Activated CD8-positive, alpha-beta T cell treated with anti-CD3 and anti-CD28 coated beads, Interleukin-2, amount 10 ng/mL, durations not matched to agents 7 days and 5 days (primary cell): Measurements from ENCODE around the gene GBX2. TPM values are rescaled to one million over a fixed set of nuclear protein-coding genes. Genes with fewer than 3 reads are reported as not detected.

Experiments
- ATAC-seq: fragments of 150-1000 bp; cut with Tn5 transposase; one replicate; pipeline ENCODE4 v1.10.0; 2021; ENCODE audit warnings: moderate library complexity
- CTCF ChIA-PET: fragments of 350-600 bp; sonication (Branson Sonifier 250); formaldehyde crosslinking; loops from one replicate; lab custom pipeline; 2021; ENCODE audit warnings: antibody characterized with exemption; lab: Charles Lee
- POLR2A ChIA-PET: fragments of 350-600 bp; sonication (Branson Sonifier 250); formaldehyde crosslinking; loops from one replicate; lab custom pipeline; 2021; ENCODE audit warnings: antibody characterized with exemption; lab: Charles Lee
- DNase-seq: peaks from one replicate; pipeline ENCODE4 v3.0.0-alpha.2; 2020
- H3K27ac Mint-ChIP-seq: one replicate; pipeline ENCODE4 v1.8.0; 2021; ENCODE audit warnings: mild to moderate bottlenecking, mixed read lengths
- H3K27me3 Mint-ChIP-seq: one replicate; pipeline ENCODE4 v1.8.0; 2021; ENCODE audit warnings: low read depth, mixed read lengths
- H3K36me3 Mint-ChIP-seq: one replicate; pipeline ENCODE4 v1.8.0; 2021; ENCODE audit warnings: low read depth, mixed read lengths
- H3K4me1 Mint-ChIP-seq: one replicate; pipeline ENCODE4 v1.8.0; 2021; ENCODE audit warnings: low read depth, mixed read lengths
- H3K4me3 Mint-ChIP-seq: one replicate; pipeline ENCODE4 v1.8.0; 2021; ENCODE audit warnings: mild to moderate bottlenecking, mixed read lengths
- H3K9me3 Mint-ChIP-seq: one replicate; pipeline ENCODE4 v1.8.0; 2022; ENCODE audit warnings: mixed read lengths; ENCODE audit not compliant: insufficient read depth
- total RNA-seq, 2 experiments: library from RNA; stranded (reverse); gene quantifications; one replicate each; pipeline ENCODE4 v1.2.3, GENCODE V29; 2021

GBX2 gene
- total RNA-seq, 2 experiments from 2014 or later, result not detected

- H3K9me3 Mint-ChIP-seq, result no peaks in the 10 kb centered on the region
- ATAC-seq (no peak), DNase-seq (no peak)
- H3K4me3 Mint-ChIP-seq, result no peak overlapping the region
- ChIA-PET CTCF (no interaction called here), POLR2A (no interaction called here)
- H3K4me1 Mint-ChIP-seq, result no peaks in the 10 kb centered on the region
- no peaks in the 10 kb centered on the region for H3K36me3 Mint-ChIP-seq
- no peak overlapping the region for H3K27ac Mint-ChIP-seq
- no peaks in the 10 kb centered on the region for H3K27me3 Mint-ChIP-seq
Measured at GRCh38 chr2:236207472-236207871, 39.3 kb upstream of the GBX2 start.

GRCh38 chr2:236205867-236206645, 37.9 kb upstream of the GBX2 start:
- ChIA-PET CTCF (no interaction called here), POLR2A (no interaction called here)
- DNase-seq (no peak), ATAC-seq (no peak)
- Mint-ChIP-seq H3K4me3 (no peak overlapping the region), H3K27me3 (no peaks in the 10 kb centered on the region), H3K27ac (no peak overlapping the region), H3K36me3 (no peaks in the 10 kb centered on the region), H3K9me3 (no peaks in the 10 kb centered on the region), H3K4me1 (no peaks in the 10 kb centered on the region)

- no peaks in the 10 kb centered on the region for H3K27me3 Mint-ChIP-seq
- no peak for DNase-seq
- H3K36me3 Mint-ChIP-seq, result no peaks in the 10 kb centered on the region
- no peak overlapping the region for H3K4me3 Mint-ChIP-seq
- no peak for ATAC-seq
- ChIA-PET CTCF (no interaction called here), POLR2A (no interaction called here)
- no peak overlapping the region for H3K27ac Mint-ChIP-seq
- H3K9me3 Mint-ChIP-seq, result no peaks in the 10 kb centered on the region
- H3K4me1 Mint-ChIP-seq, result no peaks in the 10 kb centered on the region
Measured at GRCh38 chr2:236204953-236205352, 36.8 kb upstream of the GBX2 start.

DNA sequence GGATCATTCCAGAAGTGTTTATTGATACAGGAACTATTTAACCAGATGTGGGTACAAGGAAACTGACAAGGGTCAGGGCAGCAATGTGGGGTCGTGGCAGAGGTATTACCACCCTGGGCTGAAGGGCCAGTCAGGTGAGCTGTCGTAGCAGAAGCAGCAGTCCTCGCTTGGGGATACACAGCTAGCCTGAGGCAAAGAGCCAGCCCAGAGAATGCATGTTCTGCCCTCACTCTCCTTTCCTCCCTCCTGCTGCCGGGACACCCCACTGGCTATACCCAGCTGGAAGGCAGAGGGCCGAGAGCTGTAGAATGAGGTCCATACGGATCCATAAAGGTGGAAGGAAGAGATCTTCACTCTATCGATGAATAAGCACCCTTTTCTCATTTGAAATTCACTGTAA, 32.2 kb upstream of the GBX2 start:
- ATAC-seq (no peak), DNase-seq (no peak)
- no peaks in the 10 kb centered on the region for H3K9me3 Mint-ChIP-seq
- no peak overlapping the region for H3K27ac Mint-ChIP-seq
- no peaks in the 10 kb centered on the region for H3K4me1 Mint-ChIP-seq
- H3K4me3 Mint-ChIP-seq, result no peak overlapping the region
- ChIA-PET CTCF (no interaction called here), POLR2A (no interaction called here)
- no peaks in the 10 kb centered on the region for H3K27me3 Mint-ChIP-seq
- H3K36me3 Mint-ChIP-seq, result no peaks in the 10 kb centered on the region

DNA sequence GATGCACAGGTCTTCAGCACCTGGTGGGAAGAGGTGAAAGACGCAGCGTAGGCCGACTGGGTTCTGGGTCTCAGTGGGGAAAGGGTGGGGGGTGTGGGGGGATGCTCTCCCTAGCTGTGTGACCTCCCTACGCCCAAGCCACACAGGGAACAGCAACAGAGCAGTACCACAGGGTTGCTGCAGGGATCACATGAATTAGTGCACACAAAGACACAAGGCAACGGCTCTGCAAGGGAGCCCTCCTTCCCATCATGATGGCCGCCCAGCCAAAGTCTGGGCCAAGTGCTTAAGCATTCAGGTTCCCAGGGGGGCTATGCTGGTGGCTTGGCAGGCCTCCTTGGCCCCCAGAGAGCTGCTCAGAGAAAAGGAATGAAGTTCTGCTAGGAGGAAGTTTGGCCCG, 28.2 kb upstream of the GBX2 start:
- Mint-ChIP-seq H3K27ac (no peak overlapping the region), H3K4me1 (no peaks in the 10 kb centered on the region), H3K36me3 (no peaks in the 10 kb centered on the region), H3K27me3 (no peaks in the 10 kb centered on the region), H3K9me3 (no peaks in the 10 kb centered on the region), H3K4me3 (no peak overlapping the region)
- DNase-seq, result no peak
- CTCF ChIA-PET, result no interaction called here
- no peak for ATAC-seq
- POLR2A ChIA-PET, result no interaction called here

GRCh38 chr2:236195726-236196125, 27.5 kb upstream of the GBX2 start:
- Mint-ChIP-seq H3K27me3 (no peaks in the 10 kb centered on the region), H3K36me3 (no peaks in the 10 kb centered on the region), H3K9me3 (no peaks in the 10 kb centered on the region), H3K4me3 (no peak overlapping the region), H3K4me1 (no peaks in the 10 kb centered on the region), H3K27ac (no peak overlapping the region)
- ChIA-PET CTCF (no interaction called here), POLR2A (no interaction called here)
- DNase-seq, result no peak
- ATAC-seq, result no peak

DNA sequence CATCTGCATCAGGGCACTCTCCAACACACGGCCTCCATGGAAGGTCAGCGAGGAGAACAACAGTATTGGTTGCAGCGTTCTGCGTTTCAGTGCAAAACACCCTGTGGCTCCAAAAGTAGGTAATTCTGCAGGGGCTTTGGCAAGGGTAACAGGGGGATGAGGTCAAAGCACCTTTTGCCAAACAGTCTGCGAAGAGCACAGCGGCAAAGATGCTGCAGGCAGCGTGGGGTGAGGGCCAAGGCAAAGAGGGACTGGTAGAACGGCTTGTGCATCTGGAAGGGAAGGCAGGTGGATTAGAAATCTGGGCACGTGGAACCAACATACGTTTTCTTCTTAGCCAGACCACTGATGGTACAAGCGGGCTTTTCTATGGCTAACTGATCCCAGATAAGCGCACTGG, 26.6 kb upstream of the GBX2 start:
- no peak overlapping the region for H3K27ac Mint-ChIP-seq
- H3K4me3 Mint-ChIP-seq, result no peak overlapping the region
- no peak for DNase-seq
- ChIA-PET POLR2A (no interaction called here), CTCF (no interaction called here)
- H3K27me3 Mint-ChIP-seq, result no peaks in the 10 kb centered on the region
- H3K9me3 Mint-ChIP-seq, result no peaks in the 10 kb centered on the region
- ATAC-seq, result no peak
- H3K36me3 Mint-ChIP-seq, result no peaks in the 10 kb centered on the region
- no peaks in the 10 kb centered on the region for H3K4me1 Mint-ChIP-seq

- CTCF ChIA-PET, result no interaction called here
Measured at GRCh38 chr2:236193026-236193425, 24.8 kb upstream of the GBX2 start.

GRCh38 chr2:236190674-236191073, 22.5 kb upstream of the GBX2 start:
- no peak overlapping the region for H3K4me3 Mint-ChIP-seq
- no peak for DNase-seq
- H3K9me3 Mint-ChIP-seq, result no peaks in the 10 kb centered on the region
- no peaks in the 10 kb centered on the region for H3K27me3 Mint-ChIP-seq
- ChIA-PET POLR2A (no interaction called here), CTCF (no interaction called here)
- no peak for ATAC-seq
- H3K4me1 Mint-ChIP-seq, result no peaks in the 10 kb centered on the region
- no peak overlapping the region for H3K27ac Mint-ChIP-seq
- no peaks in the 10 kb centered on the region for H3K36me3 Mint-ChIP-seq

More at GRCh38 chr2:236193026-236193425, 24.8 kb upstream of the GBX2 start:
- POLR2A ChIA-PET, result no interaction called here
- no peaks in the 10 kb centered on the region for H3K9me3 Mint-ChIP-seq
- H3K27ac Mint-ChIP-seq, result no peak overlapping the region
- H3K4me1 Mint-ChIP-seq, result no peaks in the 10 kb centered on the region
- no peak overlapping the region for H3K4me3 Mint-ChIP-seq
- DNase-seq (no peak), ATAC-seq (no peak)
- H3K27me3 Mint-ChIP-seq, result no peaks in the 10 kb centered on the region
- no peaks in the 10 kb centered on the region for H3K36me3 Mint-ChIP-seq

DNA sequence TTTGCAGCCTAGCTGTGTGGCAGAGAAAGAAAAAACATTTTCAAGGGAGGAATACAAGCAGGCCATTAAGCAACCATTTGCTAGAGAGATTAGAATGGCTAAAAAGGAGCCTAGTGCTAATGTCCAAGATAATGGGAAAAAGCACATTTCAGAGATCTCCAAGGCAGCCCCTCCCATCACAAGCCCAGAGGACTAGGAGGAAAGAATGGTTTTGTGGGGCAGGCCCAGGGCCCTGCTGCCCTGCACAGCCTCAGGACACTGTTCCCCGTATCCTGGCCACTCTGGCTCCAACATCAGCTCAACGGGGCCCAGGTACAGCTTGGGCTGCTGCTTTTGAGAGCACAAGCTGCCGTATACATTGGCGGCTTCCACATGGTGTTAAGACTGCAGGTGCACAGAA, 16.5 kb upstream of the GBX2 start:
- Mint-ChIP-seq H3K36me3 (no peaks in the 10 kb centered on the region), H3K4me1 (no peaks in the 10 kb centered on the region), H3K4me3 (no peak overlapping the region), H3K27ac (no peak overlapping the region), H3K9me3 (no peaks in the 10 kb centered on the region), H3K27me3 (peaks cover 17% of the 10 kb centered on the region)
- no peak for ATAC-seq
- ChIA-PET CTCF (no interaction called here), POLR2A (no interaction called here)
- DNase-seq, result no peak

- POLR2A ChIA-PET, result no interaction called here
- H3K36me3 Mint-ChIP-seq, result no peaks in the 10 kb centered on the region
- H3K27me3 Mint-ChIP-seq, result peaks cover 35% of the 10 kb centered on the region
- CTCF ChIA-PET, result interaction anchor here (1.4 to 7.2 kb wide), 6 partner anchors 11 to 415 kb away, joined by 4 to 48 read pairs (median 9); no protein-coding TSS in a partner anchor
- peak; percentile 52 for DNase-seq
- no peaks in the 10 kb centered on the region for H3K9me3 Mint-ChIP-seq
- ATAC-seq, result no peak
- no peak overlapping the region for H3K4me3 Mint-ChIP-seq
- peaks cover 4% of the 10 kb centered on the region for H3K4me1 Mint-ChIP-seq
- H3K27ac Mint-ChIP-seq, result no peak overlapping the region
Measured at GRCh38 chr2:236180831-236181453, 12.8 kb upstream of the GBX2 start.

GRCh38 chr2:236180076-236180816, 12.1 kb upstream of the GBX2 start:
- ChIA-PET CTCF (interaction anchor here (1.4 to 7.2 kb wide), 6 partner anchors 10 to 414 kb away, joined by 4 to 48 read pairs (median 9); no protein-coding TSS in a partner anchor), POLR2A (no interaction called here)
- ATAC-seq (no peak), DNase-seq (no peak)
- no peak overlapping the region for H3K27ac Mint-ChIP-seq
- peaks cover 4% of the 10 kb centered on the region for H3K4me1 Mint-ChIP-seq
- H3K27me3 Mint-ChIP-seq, result peaks cover 42% of the 10 kb centered on the region
- H3K9me3 Mint-ChIP-seq, result no peaks in the 10 kb centered on the region
- no peak overlapping the region for H3K4me3 Mint-ChIP-seq
- no peaks in the 10 kb centered on the region for H3K36me3 Mint-ChIP-seq
